ENCODE results near the gene MGAT3. TPM values are rescaled to one million over a fixed set of nuclear protein-coding genes. Genes with fewer than 3 reads are reported as not detected.

MGAT3 gene
- polyA plus RNA-seq, 1 donor from 2014 or later, result 29.1 TPM

DNA sequence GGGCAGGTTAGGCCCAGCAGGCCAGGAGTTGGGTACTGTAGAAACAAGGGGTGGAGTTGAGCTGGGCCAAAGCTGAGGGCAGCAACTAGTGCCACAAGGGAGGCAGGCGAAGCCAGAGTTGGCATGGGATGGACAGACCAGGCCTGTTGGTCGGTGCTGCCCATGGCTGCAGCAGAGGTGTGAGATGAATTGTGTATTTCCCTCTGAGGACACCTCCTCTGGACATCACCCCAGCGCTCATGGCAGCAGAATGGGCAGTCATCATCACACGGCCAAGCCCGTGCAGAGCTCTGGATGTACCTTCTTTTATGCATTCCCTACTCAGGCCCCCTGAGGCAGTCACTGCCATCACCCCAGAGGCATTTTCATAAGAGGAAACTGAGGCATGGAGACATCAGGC lies 36.9 kb upstream of the MGAT3 start (continued):
- no peak for TF ChIP-seq POLR2AphosphoS5 (IDR thresholded peaks at IDR 0.05)

DNA sequence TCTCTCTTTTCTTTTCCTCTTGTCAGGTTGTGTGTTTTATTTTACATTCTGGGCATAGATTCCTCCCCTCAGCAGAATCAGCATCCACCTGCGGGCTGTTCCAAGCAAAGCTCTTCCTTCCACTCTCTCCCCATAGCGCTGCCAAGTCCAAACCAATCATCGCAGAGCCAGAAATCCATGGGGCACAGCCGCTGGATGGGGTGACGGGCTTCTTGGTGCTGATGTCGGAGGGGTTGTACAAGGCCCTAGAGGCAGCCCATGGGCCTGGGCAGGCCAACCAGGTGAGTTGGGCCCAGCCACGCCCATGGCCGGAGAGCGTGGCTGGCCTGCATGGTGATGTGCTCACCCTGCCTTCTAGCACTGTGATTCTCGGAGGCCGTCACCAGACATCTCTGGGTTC lies 35.1 kb upstream of the MGAT3 start:
- Histone ChIP-seq H3K9me3 (ENCODE audit: low read length) (no peaks in the 10 kb centered on the region), H2AFZ (ENCODE audit: low read depth, low read length) (no peak overlapping the region), H4K20me1 (ENCODE audit: insufficient read depth) (no peaks in the 10 kb centered on the region), H3K27me3 (ENCODE audit: insufficient read depth, low read depth, low read length) (no peaks in the 10 kb centered on the region), H3K79me2 (replicated peaks; ENCODE audit: insufficient read depth, low read length) (no peaks in the 10 kb centered on the region), H3K4me2 (ENCODE audit: low read length) (no peak overlapping the region), H3K36me3 (ENCODE audit: insufficient read depth, low read length) (peaks cover 4% of the 10 kb centered on the region), H3K4me3 (ENCODE audit: low read length) (no peak overlapping the region), H3K9ac (ENCODE audit: low read length) (no peak overlapping the region), H3F3A (ENCODE audit: insufficient read depth, low read length, poor library complexity, severe bottlenecking) (no peaks in the 10 kb centered on the region), H3K27ac (ENCODE audit: low read length) (no peak overlapping the region), H3K9me2 (ENCODE audit: insufficient read depth, low read length) (no peaks in the 10 kb centered on the region)
- TF ChIP-seq EP300 (conservative IDR thresholded peaks at IDR 0.05; ENCODE audit: poor library complexity, severe bottlenecking), result no peak
- TF ChIP-seq MXI1 (conservative IDR thresholded peaks at IDR 0.05; ENCODE audit: poor library complexity, severe bottlenecking), result no peak
- no peak for TF ChIP-seq SMC3 (conservative IDR thresholded peaks at IDR 0.05; ENCODE audit: poor library complexity)
- no peak for TF ChIP-seq EZH2 (IDR thresholded peaks at IDR 0.05; ENCODE audit: borderline replicate concordance, insufficient read depth, low read length, poor library complexity, severe bottlenecking)
- TF ChIP-seq, protein P1, sequence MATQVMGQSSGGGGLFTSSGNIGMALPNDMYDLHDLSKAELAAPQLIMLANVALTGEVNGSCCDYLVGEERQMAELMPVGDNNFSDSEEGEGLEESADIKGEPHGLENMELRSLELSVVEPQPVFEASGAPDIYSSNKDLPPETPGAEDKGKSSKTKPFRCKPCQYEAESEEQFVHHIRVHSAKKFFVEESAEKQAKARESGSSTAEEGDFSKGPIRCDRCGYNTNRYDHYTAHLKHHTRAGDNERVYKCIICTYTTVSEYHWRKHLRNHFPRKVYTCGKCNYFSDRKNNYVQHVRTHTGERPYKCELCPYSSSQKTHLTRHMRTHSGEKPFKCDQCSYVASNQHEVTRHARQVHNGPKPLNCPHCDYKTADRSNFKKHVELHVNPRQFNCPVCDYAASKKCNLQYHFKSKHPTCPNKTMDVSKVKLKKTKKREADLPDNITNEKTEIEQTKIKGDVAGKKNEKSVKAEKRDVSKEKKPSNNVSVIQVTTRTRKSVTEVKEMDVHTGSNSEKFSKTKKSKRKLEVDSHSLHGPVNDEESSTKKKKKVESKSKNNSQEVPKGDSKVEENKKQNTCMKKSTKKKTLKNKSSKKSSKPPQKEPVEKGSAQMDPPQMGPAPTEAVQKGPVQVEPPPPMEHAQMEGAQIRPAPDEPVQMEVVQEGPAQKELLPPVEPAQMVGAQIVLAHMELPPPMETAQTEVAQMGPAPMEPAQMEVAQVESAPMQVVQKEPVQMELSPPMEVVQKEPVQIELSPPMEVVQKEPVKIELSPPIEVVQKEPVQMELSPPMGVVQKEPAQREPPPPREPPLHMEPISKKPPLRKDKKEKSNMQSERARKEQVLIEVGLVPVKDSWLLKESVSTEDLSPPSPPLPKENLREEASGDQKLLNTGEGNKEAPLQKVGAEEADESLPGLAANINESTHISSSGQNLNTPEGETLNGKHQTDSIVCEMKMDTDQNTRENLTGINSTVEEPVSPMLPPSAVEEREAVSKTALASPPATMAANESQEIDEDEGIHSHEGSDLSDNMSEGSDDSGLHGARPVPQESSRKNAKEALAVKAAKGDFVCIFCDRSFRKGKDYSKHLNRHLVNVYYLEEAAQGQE (IDR thresholded peaks at IDR 0.05; ENCODE audit: borderline replicate concordance), result no peak
- no peak for TF ChIP-seq RAD21 (conservative IDR thresholded peaks at IDR 0.05)

DNA sequence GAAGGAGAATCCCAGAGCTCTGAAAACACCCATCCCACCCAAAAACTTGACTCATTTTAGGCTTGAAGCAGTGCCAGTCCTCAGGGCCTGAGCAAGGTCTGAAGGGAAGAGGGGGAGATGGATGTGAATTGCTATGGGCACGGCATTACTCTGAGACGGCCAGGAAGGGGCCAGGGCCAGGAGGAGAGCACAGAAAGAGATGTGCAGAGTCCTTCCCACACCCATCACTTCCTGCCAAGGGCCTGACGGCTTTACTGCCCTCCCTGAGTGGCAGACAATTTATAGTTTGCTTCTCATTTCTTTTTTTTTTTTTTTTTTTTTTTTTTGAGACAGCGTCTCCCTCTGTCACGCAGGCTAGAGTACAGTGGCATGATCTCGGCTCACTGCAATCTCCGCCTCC lies 34.7 kb upstream of the MGAT3 start:
- Histone ChIP-seq H3K36me3 (ENCODE audit: insufficient read depth, low read length) (peaks cover 5% of the 10 kb centered on the region), H3K4me3 (ENCODE audit: low read length) (no peak overlapping the region), H3K9me2 (ENCODE audit: insufficient read depth, low read length) (no peaks in the 10 kb centered on the region), H3K4me2 (ENCODE audit: low read length) (no peak overlapping the region), H3K9ac (ENCODE audit: low read length) (no peak overlapping the region), H3K9me3 (ENCODE audit: low read length) (no peaks in the 10 kb centered on the region), H3K79me2 (replicated peaks; ENCODE audit: insufficient read depth, low read length) (no peaks in the 10 kb centered on the region), H3K27ac (ENCODE audit: low read length) (no peak overlapping the region), H3F3A (ENCODE audit: insufficient read depth, low read length, poor library complexity, severe bottlenecking) (no peaks in the 10 kb centered on the region), H2AFZ (ENCODE audit: low read depth, low read length) (no peak overlapping the region), H4K20me1 (ENCODE audit: insufficient read depth) (no peaks in the 10 kb centered on the region), H3K27me3 (ENCODE audit: insufficient read depth, low read depth, low read length) (no peaks in the 10 kb centered on the region)
- TF ChIP-seq EZH2 (IDR thresholded peaks at IDR 0.05; ENCODE audit: borderline replicate concordance, insufficient read depth, low read length, poor library complexity, severe bottlenecking), result no peak
- TF ChIP-seq RAD21 (conservative IDR thresholded peaks at IDR 0.05), result no peak
- no peak for TF ChIP-seq MXI1 (conservative IDR thresholded peaks at IDR 0.05; ENCODE audit: poor library complexity, severe bottlenecking)
- TF ChIP-seq SMC3 (conservative IDR thresholded peaks at IDR 0.05; ENCODE audit: poor library complexity), result no peak
- no peak for TF ChIP-seq POLR2AphosphoS5 (IDR thresholded peaks at IDR 0.05)
- TF ChIP-seq, protein P2, sequence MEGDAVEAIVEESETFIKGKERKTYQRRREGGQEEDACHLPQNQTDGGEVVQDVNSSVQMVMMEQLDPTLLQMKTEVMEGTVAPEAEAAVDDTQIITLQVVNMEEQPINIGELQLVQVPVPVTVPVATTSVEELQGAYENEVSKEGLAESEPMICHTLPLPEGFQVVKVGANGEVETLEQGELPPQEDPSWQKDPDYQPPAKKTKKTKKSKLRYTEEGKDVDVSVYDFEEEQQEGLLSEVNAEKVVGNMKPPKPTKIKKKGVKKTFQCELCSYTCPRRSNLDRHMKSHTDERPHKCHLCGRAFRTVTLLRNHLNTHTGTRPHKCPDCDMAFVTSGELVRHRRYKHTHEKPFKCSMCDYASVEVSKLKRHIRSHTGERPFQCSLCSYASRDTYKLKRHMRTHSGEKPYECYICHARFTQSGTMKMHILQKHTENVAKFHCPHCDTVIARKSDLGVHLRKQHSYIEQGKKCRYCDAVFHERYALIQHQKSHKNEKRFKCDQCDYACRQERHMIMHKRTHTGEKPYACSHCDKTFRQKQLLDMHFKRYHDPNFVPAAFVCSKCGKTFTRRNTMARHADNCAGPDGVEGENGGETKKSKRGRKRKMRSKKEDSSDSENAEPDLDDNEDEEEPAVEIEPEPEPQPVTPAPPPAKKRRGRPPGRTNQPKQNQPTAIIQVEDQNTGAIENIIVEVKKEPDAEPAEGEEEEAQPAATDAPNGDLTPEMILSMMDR (IDR thresholded peaks at IDR 0.05; ENCODE audit: poor library complexity, severe bottlenecking), result no peak
- no peak for TF ChIP-seq EP300 (conservative IDR thresholded peaks at IDR 0.05; ENCODE audit: poor library complexity, severe bottlenecking)
- no peak for TF ChIP-seq TAF1 (IDR thresholded peaks at IDR 0.05; ENCODE audit: low read depth)
- TF ChIP-seq, protein P1 (IDR thresholded peaks at IDR 0.05; ENCODE audit: borderline replicate concordance), result no peak

Measured in neural cell (in vitro differentiated cells).